ENCODE measurements around the gene ENHO.

ENHO gene

DNA sequence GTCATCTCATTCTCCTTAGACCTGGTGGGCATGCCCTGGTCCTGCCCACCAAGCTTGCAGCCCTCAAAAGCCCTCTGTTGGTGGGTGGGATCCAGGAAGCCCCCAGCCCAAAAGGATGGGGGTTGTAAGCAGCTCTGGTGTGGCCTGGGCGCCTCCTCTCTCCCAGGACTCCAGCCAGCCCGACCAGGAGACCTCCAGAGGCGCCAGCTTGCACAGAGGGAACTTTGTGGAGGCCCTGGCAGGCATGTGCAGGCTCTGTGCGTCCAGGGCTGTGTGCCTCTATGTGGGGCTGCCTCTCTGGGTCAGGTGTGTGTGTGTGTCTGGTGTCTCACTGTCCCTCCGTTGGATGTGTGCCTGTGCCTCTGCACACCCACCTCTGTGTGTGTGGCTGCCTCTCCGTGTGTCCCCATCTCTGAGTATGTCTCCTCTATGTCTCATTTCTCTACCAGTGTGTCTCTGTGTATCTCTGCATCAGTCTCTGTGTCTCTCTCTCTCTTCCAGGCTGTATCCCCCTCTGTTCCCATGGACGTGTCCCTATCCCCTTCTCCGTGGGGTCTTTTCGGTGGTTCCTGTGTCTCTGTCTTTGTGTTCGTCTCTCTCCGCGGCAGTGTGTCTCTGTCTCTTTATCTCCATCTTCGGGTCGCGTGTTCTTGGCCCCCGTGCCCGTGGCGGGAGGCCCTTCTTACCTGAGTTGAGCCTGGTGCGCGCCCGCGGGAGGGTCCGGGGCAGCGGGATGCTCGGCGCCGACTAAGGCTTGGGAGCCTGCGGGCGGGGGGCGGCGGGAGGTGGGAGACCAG, 501 bp downstream of the ENHO start:
- DNase-seq, result no peak

DNA sequence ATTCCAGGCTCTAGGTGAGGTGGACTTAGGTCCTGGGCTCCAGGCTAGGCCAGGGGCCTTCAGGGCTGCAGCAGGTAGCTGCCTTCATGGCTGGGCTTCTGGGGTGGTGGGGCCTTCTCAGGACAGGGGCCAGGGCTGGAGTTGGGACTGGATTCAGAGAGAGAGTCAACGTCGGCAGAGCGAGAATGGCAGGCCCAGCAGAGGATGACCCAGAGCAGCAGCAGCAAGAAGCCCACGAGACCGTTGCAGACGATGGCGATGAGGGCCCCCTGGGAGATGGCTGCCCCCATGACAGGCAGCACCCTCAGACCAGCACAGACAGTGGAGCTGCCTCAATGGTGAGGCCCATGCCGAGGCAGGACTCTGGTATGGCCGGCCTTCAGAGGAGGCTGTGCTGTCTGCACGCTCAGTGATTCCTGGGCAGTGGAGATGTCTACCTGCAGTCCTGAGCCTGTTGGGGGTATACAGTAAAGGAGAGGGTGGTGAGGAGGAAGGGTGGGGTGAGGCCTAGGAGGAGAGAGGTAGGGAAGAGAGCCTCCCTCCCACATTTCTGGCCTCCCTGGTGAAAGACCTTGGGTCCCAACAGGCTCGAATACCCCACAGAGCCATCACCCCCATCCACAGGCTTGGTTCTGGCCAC, 1.3 kb downstream of the ENHO start:
- no peak for DNase-seq

DNA sequence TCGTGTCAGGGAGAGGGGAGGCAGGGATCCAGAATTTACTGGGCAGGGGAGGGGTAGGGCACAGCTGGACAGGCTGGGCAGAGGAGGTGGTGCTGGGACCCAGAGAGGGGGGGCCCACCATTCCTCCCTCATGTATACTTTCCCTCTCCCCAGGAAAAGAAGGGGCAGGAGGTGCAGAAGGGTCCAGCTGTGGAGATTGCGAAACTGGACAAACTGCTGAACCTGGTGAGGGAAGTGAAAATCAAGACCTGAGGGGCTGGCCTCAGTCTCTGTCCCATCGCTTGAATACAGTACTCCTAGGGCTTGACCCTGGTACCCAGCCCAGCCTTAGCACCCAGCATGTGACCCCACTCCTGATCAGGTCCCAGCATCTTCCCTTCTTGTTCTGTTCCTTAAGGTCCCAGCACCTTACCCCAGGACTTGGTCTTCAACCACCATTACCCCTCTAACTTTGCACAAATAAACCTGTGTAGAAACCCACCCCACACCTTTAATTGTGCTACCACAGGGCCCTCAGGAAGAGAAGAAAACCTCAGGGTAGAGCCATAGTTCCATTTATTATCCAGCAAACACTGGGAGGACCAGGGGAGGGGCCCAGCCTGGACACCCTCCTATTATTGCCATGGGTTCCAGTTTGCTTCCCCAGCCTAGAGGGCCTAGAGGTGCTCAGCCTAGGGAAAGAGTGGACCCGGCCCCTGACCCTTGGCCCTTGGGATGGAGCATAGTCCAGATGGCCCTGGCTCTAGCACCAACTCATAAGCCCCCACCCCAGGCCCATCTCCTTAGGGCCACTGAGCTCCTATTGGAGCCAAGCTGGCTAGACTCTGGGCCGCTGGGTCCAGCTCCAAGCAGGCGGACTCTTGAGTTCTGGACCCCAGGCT, 2.0 kb downstream of the ENHO start:
- no peak for DNase-seq

DNA sequence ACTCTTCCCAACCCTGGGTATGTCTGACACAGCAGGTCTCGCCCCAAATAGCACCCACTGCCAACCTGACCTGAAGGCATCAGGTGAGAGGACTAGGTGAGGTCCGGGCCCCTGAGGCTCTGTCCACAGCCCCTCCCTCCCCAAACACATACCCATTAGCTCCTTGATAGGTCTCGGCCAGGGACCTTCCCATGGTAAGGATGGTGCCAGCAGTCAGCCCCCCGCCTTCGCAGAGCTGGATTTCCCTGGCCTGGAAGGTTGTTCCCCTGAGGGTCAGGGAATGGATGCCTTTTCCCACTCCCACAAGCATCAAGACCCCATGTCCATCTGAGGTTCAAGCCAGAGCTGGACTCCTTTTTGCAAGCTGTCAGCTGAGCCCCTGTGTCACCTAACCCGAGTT, 2.7 kb downstream of the ENHO start:
- no peak for DNase-seq

DNA sequence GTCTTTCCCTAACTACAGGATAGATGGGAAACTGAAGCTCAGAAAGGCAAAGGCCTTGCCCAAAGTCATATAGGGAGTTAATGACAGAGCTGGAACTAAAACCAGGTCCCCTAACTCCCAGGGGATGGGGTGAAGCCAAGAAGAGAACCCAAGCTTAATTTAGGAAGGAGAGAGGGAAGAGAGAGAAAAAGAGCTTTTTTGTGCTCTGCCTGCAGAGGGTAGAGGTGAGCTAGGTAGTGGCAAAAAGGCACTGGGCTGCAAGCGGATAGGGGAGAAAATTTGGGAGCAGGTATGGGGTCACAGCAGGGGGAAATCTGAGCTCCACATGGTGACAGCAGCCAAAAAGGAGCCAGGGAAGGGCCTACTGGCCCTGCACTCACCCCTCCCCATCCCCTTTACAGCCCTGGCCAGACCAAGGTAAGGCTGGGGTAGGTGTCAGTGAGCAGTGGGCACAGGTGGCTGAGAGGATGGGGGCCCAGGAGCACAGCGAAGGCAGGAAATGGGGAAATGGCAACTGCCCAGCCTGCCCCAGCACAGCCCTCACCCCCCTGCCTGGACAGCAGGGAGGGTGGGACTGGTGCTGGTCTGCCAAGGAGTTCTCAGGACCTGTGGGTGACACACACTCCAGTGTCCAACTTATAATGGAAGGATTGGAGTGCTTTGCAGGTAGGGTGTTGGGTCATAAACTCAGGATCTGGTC, 3.3 kb downstream of the ENHO start:
- no peak for DNase-seq

- no peak for DNase-seq
Observed at GRCh38 chr9:34518896-34519295, 3.9 kb downstream of the ENHO start.

- no peak for DNase-seq
Observed at GRCh38 chr9:34518110-34518616, 4.6 kb downstream of the ENHO start.

DNA sequence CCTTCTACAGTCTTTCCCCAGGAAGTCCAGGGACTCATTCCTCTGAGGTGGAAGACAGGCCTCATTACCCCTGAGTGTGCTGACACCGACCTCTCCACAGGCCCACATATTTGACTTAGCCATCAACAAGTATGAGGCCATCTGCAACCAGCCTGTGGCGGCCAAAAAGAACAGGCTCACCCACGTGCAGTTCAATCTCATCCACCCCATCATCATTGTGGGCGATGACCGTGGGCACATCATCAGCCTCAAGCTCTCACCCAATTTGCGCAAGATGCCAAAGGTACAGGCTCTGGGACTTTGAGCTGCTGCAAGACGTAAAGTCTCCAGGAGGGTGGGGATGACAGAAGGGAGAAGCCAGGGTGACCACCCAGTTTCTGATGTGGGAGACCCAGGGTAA, 5.6 kb downstream of the ENHO start:
- no peak for DNase-seq

DNA sequence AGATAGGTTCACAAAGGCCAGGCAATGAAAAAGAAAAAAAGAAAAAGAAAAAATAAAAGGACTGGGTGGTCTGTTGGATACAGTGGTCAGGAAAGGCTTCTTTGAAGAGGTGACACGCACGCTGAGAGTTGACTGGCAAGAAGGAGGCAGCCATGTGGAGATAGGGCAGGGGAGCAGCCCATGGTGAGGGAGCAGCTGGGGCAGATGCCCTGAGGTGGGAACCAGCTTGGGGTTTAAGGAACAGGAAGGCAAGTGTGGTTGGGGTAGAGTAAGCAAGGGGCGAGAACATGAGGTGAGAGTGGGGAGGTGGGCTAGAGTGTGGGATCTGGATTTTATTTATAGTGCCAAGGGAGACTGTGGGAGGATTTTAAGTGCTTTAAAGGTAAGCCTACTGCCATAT, 6.8 kb downstream of the ENHO start:
- no peak for DNase-seq

DNA sequence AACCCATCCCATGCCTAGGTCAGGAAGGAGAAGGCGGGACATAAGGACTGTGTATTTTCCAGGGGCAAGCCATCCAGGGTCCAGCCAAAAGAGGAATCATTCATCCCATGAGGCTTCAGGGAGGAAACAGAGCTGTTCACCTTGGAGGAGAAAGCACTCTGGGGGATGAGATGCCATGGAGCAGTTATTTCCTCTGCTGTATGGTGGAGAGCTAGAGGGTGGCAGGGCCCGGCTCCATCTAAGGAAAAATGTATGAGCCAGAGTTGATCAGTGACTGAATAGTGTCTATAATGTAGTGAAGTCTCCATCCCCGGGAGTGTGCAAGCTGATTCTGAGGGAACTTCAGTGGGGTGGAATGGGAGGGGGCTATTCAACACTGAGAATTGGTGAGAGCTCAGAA, 8.0 kb downstream of the ENHO start:
- DNase-seq, result no peak

DNA sequence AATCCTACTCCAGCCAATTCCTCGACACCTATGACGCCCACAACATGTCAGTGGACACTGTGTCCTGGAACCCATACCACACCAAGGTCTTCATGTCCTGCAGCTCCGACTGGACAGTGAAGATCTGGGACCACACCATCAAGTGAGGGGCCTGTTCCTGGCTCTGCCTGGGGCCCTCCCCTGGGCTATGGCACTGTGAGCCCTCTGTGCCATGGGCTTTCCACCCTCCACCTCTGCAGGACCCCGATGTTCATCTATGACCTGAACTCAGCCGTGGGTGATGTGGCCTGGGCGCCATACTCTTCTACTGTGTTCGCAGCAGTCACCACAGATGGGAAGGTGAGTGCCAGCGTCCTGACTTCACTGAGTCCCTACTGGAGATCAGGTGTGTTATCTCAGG, 8.4 kb downstream of the ENHO start:
- DNase-seq, result no peak

- DNase-seq, result peak; percentile 13
Observed at GRCh38 chr9:34513567-34514214, 9.1 kb downstream of the ENHO start.

DNA sequence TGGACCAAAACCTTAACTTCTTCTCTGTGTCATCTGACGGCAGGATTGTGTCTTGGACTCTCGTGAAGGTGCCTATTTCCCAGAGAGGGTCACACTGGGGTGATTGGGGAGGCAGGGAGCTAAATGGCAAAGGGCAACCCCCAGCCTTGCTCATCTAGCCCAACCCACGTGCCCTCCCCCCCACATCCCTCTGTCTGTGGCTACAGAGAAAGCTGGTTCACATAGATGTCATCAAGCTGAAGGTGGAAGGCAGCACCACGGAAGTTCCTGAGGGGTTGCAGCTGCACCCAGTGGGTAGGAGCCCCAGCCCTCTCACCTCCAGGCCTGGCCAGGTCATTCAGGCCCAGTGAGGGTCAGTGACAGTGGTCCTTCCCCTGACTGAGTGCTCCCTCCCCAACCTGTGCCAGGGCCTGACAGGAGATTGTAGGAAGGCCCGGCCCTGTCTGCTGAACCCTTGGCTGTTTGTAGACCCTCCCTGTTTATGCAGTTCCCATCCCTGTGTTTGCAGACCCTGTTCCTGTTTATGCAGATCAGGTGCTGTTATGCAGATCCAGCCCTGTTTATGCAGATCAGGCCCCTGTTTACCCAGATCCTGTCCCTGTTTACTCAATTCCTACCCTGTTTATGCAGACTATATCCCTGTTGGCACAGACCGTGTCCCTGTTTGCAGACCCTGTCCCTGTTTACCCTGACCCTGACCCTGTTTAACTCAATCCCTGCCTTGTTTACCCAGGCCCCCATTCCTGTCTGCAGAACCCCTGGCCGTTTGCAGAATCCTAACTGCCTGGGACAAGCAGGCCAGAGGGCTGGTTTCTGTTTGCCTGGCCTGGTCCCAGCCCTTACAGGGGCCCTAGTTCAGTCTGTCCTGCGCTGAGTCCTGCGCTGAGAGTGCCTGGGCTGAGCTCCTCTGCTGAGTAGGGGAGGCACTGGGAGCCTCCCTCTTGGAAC, 10.4 kb downstream of the ENHO start:
- DNase-seq, result no peak

DNA sequence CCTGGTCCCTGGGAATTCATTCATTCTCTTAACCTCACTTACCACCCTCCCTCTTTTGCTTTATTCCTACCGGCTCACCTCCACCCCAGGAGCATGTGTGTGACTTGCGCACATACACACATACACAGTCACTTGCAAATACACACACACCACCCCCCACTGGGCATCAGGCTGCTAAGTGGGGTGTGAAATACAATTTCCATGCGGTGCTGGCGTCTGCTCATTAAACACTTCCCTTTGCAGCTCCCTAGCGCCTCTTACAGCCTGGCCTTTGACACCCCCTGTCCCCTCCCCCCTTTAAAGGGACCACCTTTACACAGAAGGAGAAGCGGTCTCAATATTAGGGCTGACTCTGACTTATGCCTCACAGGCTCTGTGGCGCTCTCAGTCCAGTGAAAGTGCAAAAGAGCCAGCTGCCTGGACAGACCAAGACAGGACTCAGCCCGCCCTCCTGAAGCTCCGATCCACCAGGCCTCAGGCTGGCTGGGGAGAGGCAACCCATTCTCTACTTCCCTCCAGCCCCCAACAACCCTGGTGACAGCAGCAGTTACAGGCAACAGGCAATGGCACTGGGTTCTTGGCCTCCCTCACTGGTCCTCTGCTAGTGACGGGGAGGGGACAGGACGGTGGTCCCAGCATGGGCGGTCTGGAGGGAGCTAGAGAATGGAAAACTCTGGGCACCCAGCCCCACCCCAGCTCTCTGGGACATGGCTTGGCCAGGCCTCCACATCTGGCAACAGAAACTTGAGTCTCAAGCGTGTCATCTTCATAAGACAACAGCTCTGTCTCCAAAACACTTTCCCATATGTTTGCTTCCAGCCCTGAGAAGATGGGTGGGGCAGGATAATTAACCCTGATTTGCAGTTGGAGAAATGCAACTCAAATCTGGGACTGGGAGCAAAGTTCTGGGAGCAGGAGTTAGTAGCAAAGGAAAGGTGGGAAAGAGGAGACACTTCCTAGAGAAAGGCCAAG, 12.0 kb downstream of the ENHO start:
- DNase-seq, result no peak

DNA sequence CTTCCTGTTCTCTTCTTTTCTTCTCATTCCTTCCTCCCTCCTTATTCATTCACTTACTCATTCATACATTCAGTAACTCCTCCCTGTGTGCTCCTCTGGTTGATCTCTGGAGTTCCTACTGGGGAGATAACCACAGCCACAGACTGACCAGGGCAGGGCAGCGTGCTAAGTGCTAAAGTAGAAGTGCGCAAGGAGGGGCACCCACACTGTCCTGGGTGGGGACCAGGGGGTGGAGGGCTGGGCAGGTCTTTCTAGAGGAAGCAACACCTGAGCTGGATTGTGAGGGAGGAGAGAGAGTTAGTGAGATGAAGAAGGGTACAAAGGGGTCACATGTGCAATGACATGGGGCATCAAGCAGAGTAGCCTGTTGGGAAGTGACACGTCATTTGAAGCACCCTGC, 13.8 kb downstream of the ENHO start:
- DNase-seq, result no peak

DNA sequence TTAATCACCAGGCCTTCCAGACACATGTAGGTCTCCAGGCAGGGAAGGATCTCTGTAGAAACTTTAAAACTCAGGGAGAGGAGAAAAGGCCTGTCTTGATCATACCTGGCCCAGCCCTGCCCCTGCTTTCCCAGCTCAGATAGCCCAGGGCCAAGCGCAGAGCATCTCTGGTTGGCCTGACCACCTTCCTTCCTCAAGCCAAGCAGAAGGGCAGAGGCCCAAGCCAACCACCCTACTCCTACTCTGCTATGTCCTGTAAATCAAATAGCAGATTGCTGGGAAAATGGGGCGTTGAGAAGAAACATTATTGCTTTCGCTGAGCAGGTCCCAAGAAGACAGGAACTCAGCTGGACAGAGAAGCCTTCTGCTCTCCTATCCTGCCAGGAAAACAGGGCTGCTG, 14.3 kb downstream of the ENHO start:
- DNase-seq, result no peak

GRCh38 chr9:34507966-34508365, 14.8 kb downstream of the ENHO start:
- no peak for DNase-seq

GRCh38 chr9:34507556-34507955, 15.2 kb downstream of the ENHO start:
- DNase-seq, result no peak

DNA sequence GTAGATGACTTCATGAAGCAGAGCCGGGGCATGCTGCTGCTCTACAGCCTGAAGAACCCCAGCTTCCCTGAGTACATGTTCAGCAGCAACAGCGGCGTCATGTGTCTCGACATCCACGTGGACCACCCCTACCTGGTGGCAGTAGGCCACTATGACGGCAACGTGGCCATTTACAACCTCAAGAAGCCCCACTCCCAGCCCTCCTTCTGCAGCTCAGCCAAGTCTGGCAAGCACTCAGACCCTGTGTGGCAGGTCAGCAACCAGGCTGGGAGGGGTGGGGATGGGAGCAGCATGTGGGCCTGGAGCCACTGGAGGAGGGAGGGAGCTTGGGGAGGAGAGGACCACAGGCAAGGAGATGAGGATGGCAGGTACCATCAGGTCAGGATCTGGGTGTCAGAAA, 16.2 kb downstream of the ENHO start:
- DNase-seq, result no peak

Data from EL (cell line).